Measurements from ENCODE around the gene DPH3.

DNA sequence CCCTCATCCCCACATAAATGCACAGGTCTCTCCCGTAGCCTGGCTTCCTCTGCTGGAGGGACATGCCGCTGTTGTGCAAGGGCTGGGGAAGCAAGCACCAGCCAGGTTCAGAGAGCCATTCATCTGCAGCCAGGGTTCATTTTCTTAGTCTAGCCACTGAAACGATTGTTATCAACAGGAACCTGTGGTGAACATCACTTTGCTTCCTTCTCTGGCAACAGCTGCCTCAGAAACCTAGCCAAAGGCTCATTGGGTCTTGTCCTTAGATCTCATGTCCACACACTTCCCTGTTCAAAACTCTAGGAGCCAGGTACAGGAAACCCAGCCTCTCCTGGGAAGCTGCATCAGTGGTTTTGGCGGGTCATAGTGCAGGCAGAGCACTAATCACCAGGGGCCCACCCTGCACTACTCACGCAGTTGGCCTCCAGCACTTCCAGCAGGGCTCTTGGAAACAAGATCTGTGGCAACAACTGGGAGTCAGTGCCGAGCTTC is 47.3 kb upstream of the DPH3 start:
- TF ChIP-seq HCFC1 (IDR thresholded peaks at IDR 0.05; ENCODE audit: low read depth, low read length) (no peak), SETDB1 (IDR thresholded peaks at IDR 0.05; ENCODE audit: low read length) (no peak), RNF2 (IDR thresholded peaks at IDR 0.05) (no peak), POLR2AphosphoS5 (IDR thresholded peaks at IDR 0.05; ENCODE audit: control insufficient read depth, insufficient read depth, low read depth, low read length) (no peak), NFYB (IDR thresholded peaks at IDR 0.05; ENCODE audit: extremely low read depth, insufficient read length) (no peak), ZKSCAN3 (CRISPR knock-in tag; IDR thresholded peaks at IDR 0.05) (no peak), MEF2D (tag; conservative IDR thresholded peaks at IDR 0.05; ENCODE audit: low read depth) (no peak), NFE2L1 (tag; IDR thresholded peaks at IDR 0.05; ENCODE audit: borderline replicate concordance, low read depth) (no peak), SPI1 (IDR thresholded peaks at IDR 0.05; ENCODE audit: borderline replicate concordance, low read depth, low read length) (no peak), EZH2 (IDR thresholded peaks at IDR 0.05; ENCODE audit: borderline replicate concordance, low read depth, low read length) (no peak)
- TF ChIP-seq, protein P1, sequence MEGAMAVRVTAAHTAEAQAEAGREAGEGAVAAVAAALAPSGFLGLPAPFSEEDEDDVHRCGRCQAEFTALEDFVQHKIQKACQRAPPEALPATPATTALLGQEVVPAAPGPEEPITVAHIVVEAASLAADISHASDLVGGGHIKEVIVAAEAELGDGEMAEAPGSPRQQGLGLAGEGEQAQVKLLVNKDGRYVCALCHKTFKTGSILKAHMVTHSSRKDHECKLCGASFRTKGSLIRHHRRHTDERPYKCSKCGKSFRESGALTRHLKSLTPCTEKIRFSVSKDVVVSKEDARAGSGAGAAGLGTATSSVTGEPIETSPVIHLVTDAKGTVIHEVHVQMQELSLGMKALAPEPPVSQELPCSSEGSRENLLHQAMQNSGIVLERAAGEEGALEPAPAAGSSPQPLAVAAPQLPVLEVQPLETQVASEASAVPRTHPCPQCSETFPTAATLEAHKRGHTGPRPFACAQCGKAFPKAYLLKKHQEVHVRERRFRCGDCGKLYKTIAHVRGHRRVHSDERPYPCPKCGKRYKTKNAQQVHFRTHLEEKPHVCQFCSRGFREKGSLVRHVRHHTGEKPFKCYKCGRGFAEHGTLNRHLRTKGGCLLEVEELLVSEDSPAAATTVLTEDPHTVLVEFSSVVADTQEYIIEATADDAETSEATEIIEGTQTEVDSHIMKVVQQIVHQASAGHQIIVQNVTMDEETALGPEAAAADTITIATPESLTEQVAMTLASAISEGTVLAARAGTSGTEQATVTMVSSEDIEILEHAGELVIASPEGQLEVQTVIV (CRISPR knock-in tag; IDR thresholded peaks at IDR 0.05; ENCODE audit: borderline replicate concordance), result no peak

Data from K562 (cell line).